ENCODE results near the gene FAH.

FAH gene

GRCh38 chr15:80151148-80151547 is 1.7 kb upstream of the FAH start:
- Histone ChIP-seq H3K9me3 (ENCODE audit: insufficient read depth, low read length, severe bottlenecking) (no peaks in the 10 kb centered on the region), H3K4me1 (ENCODE audit: insufficient read depth, low read length) (peaks cover 18% of the 10 kb centered on the region), H3K27ac (ENCODE audit: low read length) (no peak overlapping the region), H3K4me2 (ENCODE audit: insufficient read depth, low read length) (no peak overlapping the region), H3K4me3 (ENCODE audit: low read depth in 1 of 2, low read length in 2 of 2) (no peak overlapping the region), H3K27me3 (ENCODE audit: insufficient read depth, low read length, poor library complexity) (no peaks in the 10 kb centered on the region), H4K20me1 (ENCODE audit: insufficient read depth, low read length) (no peaks in the 10 kb centered on the region), H3K36me3 (ENCODE audit: insufficient read depth, low read length) (no peaks in the 10 kb centered on the region), H3K79me2 (ENCODE audit: insufficient read depth, low read length) (no peaks in the 10 kb centered on the region), H3K9ac (ENCODE audit: low read depth, low read length) (no peak overlapping the region), H2AFZ (ENCODE audit: low read depth, low read length) (no peak overlapping the region; the same call in 1 of the 2 replicates)
- no peak for TF ChIP-seq EZH2 (IDR thresholded peaks at IDR 0.05; ENCODE audit: borderline replicate concordance, low read depth, low read length, severe bottlenecking)
- TF ChIP-seq CTCF (IDR thresholded peaks at IDR 0.05; ENCODE audit: borderline replicate concordance, extremely low read depth, low read length, poor library complexity, severe bottlenecking), result no peak
- DNase-seq, result no peak
- ATAC-seq (ENCODE audit: insufficient read depth, low read depth), result no peak

GRCh38 chr15:80151576-80151975 is 1.2 kb upstream of the FAH start:
- H3K4me3 ChIP-seq (ENCODE audit: low read depth in 1 of 2, low read length in 2 of 2), result no peak overlapping the region
- no peak for ATAC-seq (ENCODE audit: insufficient read depth, low read depth)
- no peaks in the 10 kb centered on the region for H3K36me3 ChIP-seq (ENCODE audit: insufficient read depth, low read length)
- peaks cover 18% of the 10 kb centered on the region for H3K4me1 ChIP-seq (ENCODE audit: insufficient read depth, low read length)
- no peaks in the 10 kb centered on the region for H3K27me3 ChIP-seq (ENCODE audit: insufficient read depth, low read length, poor library complexity)
- H3K27ac ChIP-seq (ENCODE audit: low read length), result no peak overlapping the region
- no peak overlapping the region; the same call in 1 of the 2 replicates for H3K4me2 ChIP-seq (ENCODE audit: insufficient read depth, low read length)
- no peaks in the 10 kb centered on the region for H3K79me2 ChIP-seq (ENCODE audit: insufficient read depth, low read length)
- DNase-seq, result no peak
- TF ChIP-seq EZH2 (IDR thresholded peaks at IDR 0.05; ENCODE audit: borderline replicate concordance, low read depth, low read length, severe bottlenecking) (no peak), CTCF (IDR thresholded peaks at IDR 0.05; ENCODE audit: borderline replicate concordance, extremely low read depth, low read length, poor library complexity, severe bottlenecking) (no peak)
- H2AFZ ChIP-seq (ENCODE audit: low read depth, low read length), result no peak overlapping the region; the same call in 1 of the 2 replicates
- no peak overlapping the region for H3K9ac ChIP-seq (ENCODE audit: low read depth, low read length)
- H3K9me3 ChIP-seq (ENCODE audit: insufficient read depth, low read length, severe bottlenecking), result no peaks in the 10 kb centered on the region
- no peaks in the 10 kb centered on the region for H4K20me1 ChIP-seq (ENCODE audit: insufficient read depth, low read length)

GRCh38 chr15:80152180-80152895 is 461 bp upstream of the FAH start:
- ATAC-seq (ENCODE audit: insufficient read depth, low read depth), result peak; percentile 76
- Histone ChIP-seq H3K27me3 (ENCODE audit: insufficient read depth, low read length, poor library complexity) (no peaks in the 10 kb centered on the region), H3K4me3 (ENCODE audit: low read depth in 1 of 2, low read length in 2 of 2) (peak overlapping the region; percentile 54 to 89; a peak in 3 of 4 replicates), H3K4me2 (ENCODE audit: insufficient read depth, low read length) (peak overlapping the region; percentile 98), H3K4me1 (ENCODE audit: insufficient read depth, low read length) (peaks cover 18% of the 10 kb centered on the region), H3K36me3 (ENCODE audit: insufficient read depth, low read length) (no peaks in the 10 kb centered on the region), H3K9me3 (ENCODE audit: insufficient read depth, low read length, severe bottlenecking) (no peaks in the 10 kb centered on the region), H4K20me1 (ENCODE audit: insufficient read depth, low read length) (no peaks in the 10 kb centered on the region), H3K27ac (ENCODE audit: low read length) (no peak overlapping the region; the same call in 1 of the 2 replicates), H3K79me2 (ENCODE audit: insufficient read depth, low read length) (no peaks in the 10 kb centered on the region), H2AFZ (ENCODE audit: low read depth, low read length) (peak overlapping the region; percentile 77), H3K9ac (ENCODE audit: low read depth, low read length) (peak overlapping the region; percentile 65; the same call in 1 of the 2 replicates)
- DNase-seq, result peak; percentile 90
- TF ChIP-seq EZH2 (IDR thresholded peaks at IDR 0.05; ENCODE audit: borderline replicate concordance, low read depth, low read length, severe bottlenecking), result no peak
- TF ChIP-seq CTCF (IDR thresholded peaks at IDR 0.05; ENCODE audit: borderline replicate concordance, extremely low read depth, low read length, poor library complexity, severe bottlenecking), result no peak
